ENCODE results near the gene TFF2. TPM values are rescaled to one million over a fixed set of nuclear protein-coding genes. Genes with fewer than 3 reads are reported as not detected.

TFF2 gene
- total and polyA plus RNA-seq, 2 donors from 2014 or later: not detected

GRCh38 chr21:42304556-42305454 lies 46.0 kb downstream of the TFF2 start:
- Histone ChIP-seq H3K4me3 (ENCODE audit: low read length in 3 of 3) (no peak overlapping the region), H3K27ac (ENCODE audit: low read depth in 2 of 2, low read length in 2 of 2) (no peak overlapping the region), H3K27me3 (ENCODE audit: control insufficient read depth, insufficient read depth, low read length) (no peaks in the 10 kb centered on the region), H3K4me1 (ENCODE audit: control insufficient read depth in 2 of 3, insufficient read depth in 2 of 3, low read depth in 1 of 3, low read length in 3 of 3) (peaks cover 0 to 3% (median 0%) of the 10 kb centered on the region in 3 donors), H3K9ac (ENCODE audit: low read length in 3 of 3) (no peak overlapping the region), H3K36me3 (ENCODE audit: control insufficient read depth in 2 of 3, insufficient read depth in 3 of 3, low read length in 3 of 3) (no peaks in the 10 kb centered on the region), H3K9me3 (ENCODE audit: control insufficient read depth in 2 of 3, insufficient read depth in 1 of 3, low read length in 3 of 3) (no peaks in the 10 kb centered on the region)
- FAIRE-seq: no peak
- no peak for TF ChIP-seq CTCF (IDR thresholded peaks at IDR 0.05; ENCODE audit: borderline replicate concordance, extremely low read depth, insufficient read depth)
- intact Hi-C loops (cut with DNase I): no loop called here
- DNase-seq: peak in 2 of 5 donors; percentile 36 to 57

GRCh38 chr21:42303443-42303842 lies 47.4 kb downstream of the TFF2 start:
- Histone ChIP-seq H3K9me3 (ENCODE audit: control insufficient read depth in 2 of 3, insufficient read depth in 1 of 3, low read length in 3 of 3) (no peaks in the 10 kb centered on the region), H3K27ac (ENCODE audit: low read depth in 2 of 2, low read length in 2 of 2) (no peak overlapping the region), H3K4me3 (ENCODE audit: low read length in 3 of 3) (no peak overlapping the region), H3K36me3 (ENCODE audit: control insufficient read depth in 2 of 3, insufficient read depth in 3 of 3, low read length in 3 of 3) (no peaks in the 10 kb centered on the region), H3K27me3 (ENCODE audit: control insufficient read depth, insufficient read depth, low read length) (no peaks in the 10 kb centered on the region), H3K4me1 (ENCODE audit: control insufficient read depth in 2 of 3, insufficient read depth in 2 of 3, low read depth in 1 of 3, low read length in 3 of 3) (no peaks in the 10 kb centered on the region), H3K9ac (ENCODE audit: low read length in 3 of 3) (no peak overlapping the region)
- DNase-seq (no peak), FAIRE-seq (no peak)
- intact Hi-C loops (cut with DNase I): no loop called here
- no peak for TF ChIP-seq CTCF (IDR thresholded peaks at IDR 0.05; ENCODE audit: borderline replicate concordance, extremely low read depth, insufficient read depth)

DNA sequence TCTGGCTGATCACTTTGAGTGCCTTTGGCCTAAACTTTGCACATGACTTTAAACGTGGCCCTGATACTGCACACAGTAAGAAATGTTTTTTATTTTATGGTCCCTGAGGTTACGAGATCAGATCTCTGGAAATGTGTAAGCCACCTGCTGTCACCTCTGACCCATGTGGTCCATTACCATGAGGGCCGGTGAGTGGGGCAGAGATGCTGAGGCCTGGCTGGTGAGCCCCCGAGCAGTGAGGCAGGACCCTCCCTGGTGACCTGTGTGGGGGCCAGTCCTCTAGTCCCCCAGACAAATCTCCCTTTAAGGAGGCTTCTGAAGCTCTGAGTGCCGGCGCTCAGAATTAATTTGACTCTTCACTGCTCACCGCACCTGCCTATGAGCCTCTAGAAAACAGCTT lies 48.0 kb downstream of the TFF2 start:
- no peak overlapping the region for H3K4me3 ChIP-seq (ENCODE audit: low read length in 3 of 3)
- H3K27ac ChIP-seq (ENCODE audit: low read depth in 2 of 2, low read length in 2 of 2): peak overlapping the region in 1 of 2 donors; percentile 16
- FAIRE-seq (no peak), DNase-seq (peak in 1 of 5 donors; percentile 26)
- no peak for TF ChIP-seq CTCF (IDR thresholded peaks at IDR 0.05; ENCODE audit: borderline replicate concordance, extremely low read depth, insufficient read depth)
- no peaks in the 10 kb centered on the region for H3K9me3 ChIP-seq (ENCODE audit: control insufficient read depth in 2 of 3, insufficient read depth in 1 of 3, low read length in 3 of 3)
- H3K4me1 ChIP-seq (ENCODE audit: control insufficient read depth in 2 of 3, insufficient read depth in 2 of 3, low read depth in 1 of 3, low read length in 3 of 3): no peaks in the 10 kb centered on the region
- H3K36me3 ChIP-seq (ENCODE audit: control insufficient read depth in 2 of 3, insufficient read depth in 3 of 3, low read length in 3 of 3): no peaks in the 10 kb centered on the region
- H3K27me3 ChIP-seq (ENCODE audit: control insufficient read depth, insufficient read depth, low read length): no peaks in the 10 kb centered on the region
- H3K9ac ChIP-seq (ENCODE audit: low read length in 3 of 3): no peak overlapping the region
- intact Hi-C loops (cut with DNase I): no loop called here

Measured in kidney (tissue), 14 donors.